SKM-1 treated with dmso at 0.1 percent for 144 hours (cell line): ENCODE measurements around the gene OVCH1.
"Not testable (repeated sequence)": the region's sequence is repeated elsewhere in the genome, so short reads cannot be mapped to it uniquely, and the experiment has no call there.

ENCODE experiments used
- DNase-seq: peaks from one replicate; lab custom pipeline; 2025; ENCODE audit not compliant: unreplicated experiment; lab: John Stamatoyannopoulos, UW

Gene OVCH1

GRCh38 chr12:29499235-29499634 lies 1.7 kb upstream of the OVCH1 start:
- DNase-seq: no peak

- DNase-seq: no peak
Measured at GRCh38 chr12:29492891-29493290, 4.6 kb downstream of the OVCH1 start.

GRCh38 chr12:29486972-29487371 lies 10.5 kb downstream of the OVCH1 start:
- DNase-seq: no peak

- DNase-seq: peak; percentile 40
Measured at GRCh38 chr12:29463198-29463597, 34.3 kb downstream of the OVCH1 start.

GRCh38 chr12:29460082-29460481 lies 37.4 kb downstream of the OVCH1 start:
- DNase-seq: no peak

GRCh38 chr12:29455087-29455486 lies 42.4 kb downstream of the OVCH1 start:
- no peak for DNase-seq

- no peak for DNase-seq
Measured at GRCh38 chr12:29451888-29452287, 45.6 kb downstream of the OVCH1 start.

- no peak for DNase-seq
Measured at GRCh38 chr12:29448157-29448556, 49.3 kb downstream of the OVCH1 start.

- no peak for DNase-seq
Measured at GRCh38 chr12:29447285-29447975, 50.1 kb downstream of the OVCH1 start.

- DNase-seq: no peak
Measured at GRCh38 chr12:29439506-29439905, 58.0 kb downstream of the OVCH1 start.

- DNase-seq: no peak
Measured at GRCh38 chr12:29438752-29439408, 58.6 kb downstream of the OVCH1 start.

- DNase-seq: no peak
Measured at GRCh38 chr12:29437575-29437974, 59.9 kb downstream of the OVCH1 start.

- DNase-seq: not testable (repeated sequence)
Measured at GRCh38 chr12:29436815-29437214, 60.7 kb downstream of the OVCH1 start.

- no peak for DNase-seq
Measured at GRCh38 chr12:29431513-29431912, 66.0 kb downstream of the OVCH1 start.

GRCh38 chr12:29430716-29431044 lies 66.8 kb downstream of the OVCH1 start:
- no peak for DNase-seq

- no peak for DNase-seq
Measured at GRCh38 chr12:29429999-29430715, 67.3 kb downstream of the OVCH1 start.

GRCh38 chr12:29428633-29429032 lies 68.9 kb downstream of the OVCH1 start:
- DNase-seq: peak; percentile 73

GRCh38 chr12:29427964-29428363 lies 69.5 kb downstream of the OVCH1 start:
- DNase-seq: peak; percentile 76

GRCh38 chr12:29426498-29426897 lies 71.0 kb downstream of the OVCH1 start:
- DNase-seq: no peak

GRCh38 chr12:29425722-29426121 lies 71.8 kb downstream of the OVCH1 start:
- DNase-seq: no peak

GRCh38 chr12:29416748-29417147 lies 80.7 kb downstream of the OVCH1 start:
- DNase-seq: no peak

- no peak for DNase-seq
Measured at GRCh38 chr12:29415111-29415510, 82.4 kb downstream of the OVCH1 start.
